KG1 (cell line): Measurements from ENCODE around the gene C10orf88.

Experiments
- DNase-seq: peaks from one replicate; lab custom pipeline; 2025; lab: John Stamatoyannopoulos, UW

C10orf88 gene, protein sequence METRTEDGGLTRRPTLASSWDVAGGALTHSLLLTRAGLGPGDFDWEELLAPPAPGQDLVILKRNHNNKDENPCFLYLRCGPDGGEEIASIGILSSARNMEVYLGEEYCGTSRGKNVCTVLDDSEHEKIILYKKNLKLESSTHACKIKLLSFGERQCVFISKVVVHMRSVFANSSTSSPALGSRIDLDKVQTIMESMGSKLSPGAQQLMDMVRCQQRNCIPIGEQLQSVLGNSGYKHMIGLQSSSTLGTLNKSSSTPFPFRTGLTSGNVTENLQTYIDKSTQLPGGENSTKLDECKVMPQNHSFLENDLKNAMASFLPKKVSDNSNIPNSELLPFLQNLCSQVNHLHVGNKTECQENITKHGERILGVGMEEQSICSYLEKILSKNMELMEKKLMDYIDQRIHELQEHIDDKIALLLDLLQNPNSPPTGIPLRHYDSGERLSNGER

GRCh38 chr10:122953902-122954730 is at the start of gene C10orf88:
C10orf88 (minus strand) TSS chr10:122954227; CDS start chr10:122954178, 49 bp downstream.
- DNase-seq, result peak; percentile 92

DNA sequence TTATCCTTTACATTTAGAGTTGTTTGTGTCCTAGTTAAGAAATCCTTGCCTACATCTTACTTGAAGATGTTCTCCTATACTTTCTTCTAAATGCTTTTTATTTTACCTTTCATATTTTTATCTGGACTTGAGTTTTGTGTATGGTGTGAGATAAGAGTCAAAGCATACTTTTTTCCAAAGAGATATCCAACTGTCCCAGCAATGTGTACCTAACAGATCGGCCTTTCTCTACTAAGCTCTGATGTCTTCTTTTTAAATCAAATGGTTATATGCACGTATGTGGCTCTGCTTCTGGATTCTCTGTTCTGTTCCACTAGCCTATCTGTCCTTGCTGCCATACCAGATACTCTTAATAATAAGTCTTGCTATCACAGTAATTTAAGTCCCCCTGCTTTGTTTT is 47.3 kb upstream of the C10orf88 start:
- DNase-seq, result no peak

DNA sequence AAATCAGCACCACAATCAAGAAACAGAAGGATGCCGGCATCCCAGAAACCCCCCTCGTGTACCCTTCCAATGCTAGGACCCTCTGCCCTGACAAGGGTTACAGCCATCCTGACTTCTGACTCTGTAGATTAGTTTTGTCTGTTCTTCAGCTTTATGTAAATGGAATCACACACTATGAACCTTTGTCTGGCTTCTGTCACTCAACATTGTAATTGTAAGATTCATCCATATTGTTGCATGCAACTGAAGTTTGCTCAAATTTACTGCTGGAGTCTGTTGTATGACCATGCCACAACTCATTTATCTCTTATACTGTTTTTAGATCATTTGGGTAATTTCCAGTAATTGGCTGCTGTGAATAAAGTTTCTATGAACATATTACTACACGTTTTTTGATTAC is 46.1 kb upstream of the C10orf88 start:
- no peak for DNase-seq

DNA sequence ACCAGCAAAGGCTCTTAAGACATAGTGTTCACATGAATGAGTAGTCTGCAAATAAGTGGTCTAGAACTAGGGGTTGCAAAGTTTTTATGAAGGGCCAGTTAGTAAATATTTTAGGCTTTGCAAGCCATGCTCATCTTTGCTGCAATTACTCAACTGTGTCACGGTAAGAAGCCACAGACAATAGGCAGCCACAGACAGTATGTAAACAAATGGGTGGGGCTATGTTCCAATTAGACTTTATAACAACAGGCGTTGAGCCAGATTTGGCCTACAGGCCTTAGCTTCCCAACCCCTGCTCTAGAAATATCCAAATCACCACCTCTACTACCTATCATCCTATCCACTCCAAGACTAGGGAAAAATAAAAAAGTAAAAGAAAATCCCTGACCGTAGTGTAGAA is 45.3 kb upstream of the C10orf88 start:
- DNase-seq, result no peak

DNA sequence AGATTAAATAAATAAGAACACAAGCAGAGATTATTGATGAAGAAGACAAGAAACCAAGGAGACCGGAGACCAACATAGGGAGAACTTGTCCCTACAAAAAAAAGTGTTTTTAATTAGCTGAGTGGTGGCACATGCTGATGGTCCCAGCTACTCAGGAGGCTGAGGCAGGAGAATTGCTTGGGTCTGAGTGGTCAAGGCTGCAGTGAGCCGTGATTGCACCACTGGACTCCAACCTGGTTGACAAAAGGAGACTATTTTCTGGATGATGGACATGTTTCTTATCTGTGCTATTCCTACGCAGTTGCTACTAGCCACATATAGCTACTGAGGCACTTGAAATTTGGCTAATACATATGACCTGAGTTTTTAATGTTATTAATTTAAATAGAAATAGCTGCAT is 44.9 kb upstream of the C10orf88 start:
- DNase-seq, result no peak

GRCh38 chr10:122998360-122998917 is 44.4 kb upstream of the C10orf88 start:
- no peak for DNase-seq

DNA sequence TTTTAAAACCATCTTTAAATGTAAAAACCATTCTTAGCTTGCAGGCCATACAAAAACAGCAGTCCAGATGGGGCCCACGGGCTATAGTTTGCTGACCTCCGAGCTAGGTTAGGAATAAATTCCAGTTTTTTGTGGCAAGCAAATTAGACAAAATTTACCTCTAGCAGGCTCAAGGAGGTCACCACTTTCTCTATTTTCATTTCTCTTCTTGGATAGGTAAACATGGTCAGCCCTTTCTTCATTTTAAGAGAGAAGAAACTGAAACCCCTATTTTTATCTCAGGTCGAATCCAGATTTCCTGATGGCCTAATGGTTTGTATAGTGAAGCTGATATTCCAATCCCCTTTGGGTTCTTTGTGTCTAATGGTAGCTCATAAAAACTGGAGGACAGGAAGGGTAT is 43.8 kb upstream of the C10orf88 start:
- no peak for DNase-seq

DNA sequence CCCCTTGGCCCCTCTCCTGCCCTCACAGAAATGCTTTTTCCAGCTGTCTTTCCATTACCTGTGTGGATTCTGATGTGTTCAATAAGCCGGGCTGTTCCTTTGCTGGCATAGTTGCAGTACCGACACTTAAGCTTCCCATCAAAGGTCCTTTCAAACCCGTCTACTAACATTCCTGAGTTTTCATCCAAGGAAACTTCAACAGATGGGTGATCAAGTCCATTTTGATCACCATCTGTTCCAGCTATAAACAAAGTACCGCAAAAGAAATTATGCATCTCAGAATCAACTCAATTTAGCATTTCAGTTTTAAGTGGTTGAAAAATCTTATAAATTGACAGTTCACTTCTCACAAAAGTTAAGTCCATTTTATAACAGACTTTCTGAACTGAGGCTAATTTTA is 41.9 kb upstream of the C10orf88 start:
- DNase-seq, result no peak

DNA sequence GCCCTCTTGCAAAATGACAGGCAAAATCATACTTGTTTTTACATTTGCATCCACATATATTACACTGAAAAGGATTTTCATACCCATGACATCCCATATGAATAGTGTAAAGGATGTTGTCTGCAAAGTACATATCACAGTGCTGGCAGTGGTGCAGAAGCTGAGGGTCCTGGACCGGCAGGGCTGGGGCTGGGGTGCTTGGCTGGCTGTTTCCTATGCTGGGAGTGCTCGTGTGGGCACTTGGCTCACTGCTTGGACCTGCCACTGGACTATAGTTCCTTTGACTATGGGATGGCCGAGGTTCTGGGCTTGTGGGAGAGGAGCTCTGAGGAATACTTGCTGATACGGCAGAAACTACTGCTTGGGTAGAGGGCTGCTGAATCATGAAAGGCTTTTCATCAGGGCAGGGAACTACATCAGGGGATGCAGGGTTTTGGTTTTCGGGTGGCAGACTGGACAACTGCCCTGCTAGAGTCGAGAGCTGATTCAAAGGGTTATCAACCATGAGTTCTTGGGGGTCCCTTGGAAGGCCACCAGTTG is 39.8 kb upstream of the C10orf88 start:
- DNase-seq, result no peak

DNA sequence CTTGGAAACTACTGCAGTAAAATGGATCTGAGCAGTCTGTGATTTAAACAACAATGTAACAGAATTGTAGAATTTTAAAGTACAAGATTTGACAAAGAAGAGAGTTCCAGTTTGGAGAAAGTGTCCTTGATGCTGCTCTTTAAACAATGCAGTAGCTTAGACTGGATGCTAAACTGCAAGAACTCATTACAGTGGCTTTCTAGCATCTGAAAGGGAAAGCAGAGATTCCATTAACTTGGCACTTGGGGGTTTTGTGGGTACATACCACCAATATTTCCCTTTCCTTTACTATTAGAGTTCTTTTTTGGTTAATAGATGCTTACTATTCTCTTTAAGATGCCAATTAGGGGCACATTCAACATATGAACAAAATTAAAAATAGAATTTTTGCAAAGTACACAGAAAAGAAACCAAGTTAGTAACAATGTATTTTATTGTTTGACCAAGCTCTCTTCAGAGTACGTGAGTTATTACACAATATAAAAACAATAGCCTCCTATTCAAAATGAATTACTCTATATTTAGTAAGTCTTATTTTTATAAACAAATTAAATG is 38.1 kb upstream of the C10orf88 start:
- no peak for DNase-seq

DNA sequence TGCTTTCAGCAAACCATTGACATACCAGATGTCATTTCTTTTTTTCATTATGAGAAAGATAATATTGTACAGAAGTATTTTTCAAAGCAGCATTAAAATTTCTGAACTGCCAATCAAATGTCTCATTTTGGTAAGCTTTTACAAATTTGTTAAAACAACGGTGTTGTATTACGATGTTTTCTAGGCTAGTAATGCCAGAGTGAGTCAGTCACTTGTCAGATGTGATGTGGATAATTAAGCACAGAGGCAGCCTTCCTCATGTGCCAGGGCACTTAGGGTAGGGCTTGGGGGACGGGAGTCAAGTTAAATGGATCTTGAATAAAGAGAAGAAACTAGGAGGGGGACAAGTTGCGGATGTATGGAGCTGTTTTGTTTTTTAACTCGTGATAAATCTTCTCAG is 36.3 kb upstream of the C10orf88 start:
- DNase-seq, result no peak

GRCh38 chr10:122988501-122988900 is 34.5 kb upstream of the C10orf88 start:
- no peak for DNase-seq

GRCh38 chr10:122986335-122986734 is 32.3 kb upstream of the C10orf88 start:
- no peak for DNase-seq

- DNase-seq, result no peak
Observed at GRCh38 chr10:122984708-122985107, 30.7 kb upstream of the C10orf88 start.

GRCh38 chr10:122983898-122984297 is 29.9 kb upstream of the C10orf88 start:
- no peak for DNase-seq

- peak; percentile 80 for DNase-seq
Observed at GRCh38 chr10:122981066-122981464, 27.0 kb upstream of the C10orf88 start.

GRCh38 chr10:122980209-122981065 is 26.4 kb upstream of the C10orf88 start, which contains the start of gene PSTK:
PSTK (plus strand) TSS chr10:122980401; CDS start chr10:122980480, 79 bp downstream.
- DNase-seq, result peak; percentile 93

DNA sequence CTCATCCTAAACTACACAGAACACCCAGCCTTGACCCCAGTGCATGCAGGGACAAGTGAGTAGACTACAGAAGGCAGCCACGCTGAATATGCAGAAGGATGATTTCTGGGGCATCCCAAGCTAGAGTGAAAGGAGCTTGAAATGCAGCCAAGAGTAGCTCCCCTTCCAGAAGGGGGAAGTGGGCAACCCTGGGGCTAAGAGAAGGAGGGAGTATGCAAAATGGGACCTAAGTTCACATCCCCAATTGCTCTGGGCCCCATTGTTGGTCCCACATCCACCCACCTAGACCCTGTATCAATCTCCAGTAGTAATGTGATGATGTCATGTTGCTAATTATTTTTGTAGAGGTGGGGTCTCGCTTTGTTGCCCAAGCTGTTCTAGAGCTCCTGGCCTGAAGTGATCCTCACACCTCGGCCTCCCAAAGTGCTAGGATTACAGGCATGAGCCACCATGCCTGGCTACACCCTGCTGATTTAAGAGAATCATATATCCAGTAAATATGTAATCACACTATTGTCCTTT is 20.6 kb upstream of the C10orf88 start:
- no peak for DNase-seq

GRCh38 chr10:122974023-122974422 is 20.0 kb upstream of the C10orf88 start:
- no peak for DNase-seq

- no peak for DNase-seq
Observed at GRCh38 chr10:122968698-122969097, 14.7 kb upstream of the C10orf88 start.

- DNase-seq, result no peak
Observed at GRCh38 chr10:122966879-122967278, 12.9 kb upstream of the C10orf88 start.
